ENCODE data around the gene SLC25A34. TPM values are rescaled to one million over a fixed set of nuclear protein-coding genes. Genes with fewer than 3 reads are reported as not detected.

SLC25A34 gene
- total and polyA plus RNA-seq, 11 donors, result 1.6 to 71.2 (median 17.8) TPM

DNA sequence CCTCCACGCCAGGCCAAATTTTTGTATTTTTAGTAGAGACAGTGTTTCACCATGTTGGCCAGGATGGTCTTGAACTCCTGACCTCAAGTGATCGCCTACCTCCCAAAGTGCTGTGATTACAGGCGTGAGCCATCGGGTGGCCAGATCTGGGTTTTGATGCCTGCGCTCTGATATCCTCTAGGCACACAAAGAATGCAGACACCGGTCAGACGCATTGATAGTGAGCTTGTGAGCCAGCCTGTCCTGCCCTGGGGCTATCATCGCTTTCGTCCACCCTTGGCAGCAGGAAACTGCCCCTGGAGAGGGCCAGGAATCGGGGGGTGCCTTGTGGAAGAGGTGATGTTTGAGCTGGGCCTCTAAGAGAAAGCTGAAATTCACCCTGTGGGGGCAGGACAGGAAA lies 26.5 kb downstream of the SLC25A34 start:
- Histone ChIP-seq H3K4me3 (no peak overlapping the region), H3K4me1 (peaks cover 0 to 82% (median 40%) of the 10 kb centered on the region in 12 donors), H3K27me3 (peaks cover 0 to 38% (median 3%) of the 10 kb centered on the region in 9 donors)

GRCh38 chr1:15764269-15764764 lies 28.3 kb downstream of the SLC25A34 start:
- H3K4me1 ChIP-seq, result peaks cover 0 to 65% (median 29%) of the 10 kb centered on the region in 12 donors
- H3K27ac ChIP-seq, result peak overlapping the region in 3 of 12 donors; percentile 10 to 45 (median 29)
- 33 to 50% (median 41%) methylated on average over 8 to 10 of the region's 10 CpGs for WGBS, 4 donors
- TF ChIP-seq, protein P1, sequence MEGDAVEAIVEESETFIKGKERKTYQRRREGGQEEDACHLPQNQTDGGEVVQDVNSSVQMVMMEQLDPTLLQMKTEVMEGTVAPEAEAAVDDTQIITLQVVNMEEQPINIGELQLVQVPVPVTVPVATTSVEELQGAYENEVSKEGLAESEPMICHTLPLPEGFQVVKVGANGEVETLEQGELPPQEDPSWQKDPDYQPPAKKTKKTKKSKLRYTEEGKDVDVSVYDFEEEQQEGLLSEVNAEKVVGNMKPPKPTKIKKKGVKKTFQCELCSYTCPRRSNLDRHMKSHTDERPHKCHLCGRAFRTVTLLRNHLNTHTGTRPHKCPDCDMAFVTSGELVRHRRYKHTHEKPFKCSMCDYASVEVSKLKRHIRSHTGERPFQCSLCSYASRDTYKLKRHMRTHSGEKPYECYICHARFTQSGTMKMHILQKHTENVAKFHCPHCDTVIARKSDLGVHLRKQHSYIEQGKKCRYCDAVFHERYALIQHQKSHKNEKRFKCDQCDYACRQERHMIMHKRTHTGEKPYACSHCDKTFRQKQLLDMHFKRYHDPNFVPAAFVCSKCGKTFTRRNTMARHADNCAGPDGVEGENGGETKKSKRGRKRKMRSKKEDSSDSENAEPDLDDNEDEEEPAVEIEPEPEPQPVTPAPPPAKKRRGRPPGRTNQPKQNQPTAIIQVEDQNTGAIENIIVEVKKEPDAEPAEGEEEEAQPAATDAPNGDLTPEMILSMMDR (IDR thresholded peaks at IDR 0.05), result no peak
- no peak for TF ChIP-seq POLR2A (IDR thresholded peaks at IDR 0.05)
- intact Hi-C loops (cut with DNase I), result no loop called here
- ATAC-seq (peak in 1 of 4 donors; percentile 1), DNase-seq (no peak)
- no peak overlapping the region for H3K4me3 ChIP-seq
- peaks cover 0 to 32% (median 9%) of the 10 kb centered on the region in 9 donors for H3K36me3 ChIP-seq
- no peaks in the 10 kb centered on the region for H3K9me3 ChIP-seq
- peaks cover 0 to 22% (median 0%) of the 10 kb centered on the region in 9 donors for H3K27me3 ChIP-seq

More for the DNA sequence above, 26.5 kb downstream of the SLC25A34 start:
- peaks cover 0 to 15% (median 0%) of the 10 kb centered on the region in 9 donors for H3K36me3 ChIP-seq
- no peak for ATAC-seq
- no peak for DNase-seq
- TF ChIP-seq POLR2A (IDR thresholded peaks at IDR 0.05), result no peak
- TF ChIP-seq, protein P1 (IDR thresholded peaks at IDR 0.05), result no peak
- WGBS, 4 donors, result 51 to 64% (median 54%) methylated on average over 10 of the region's 10 CpGs
- H3K27ac ChIP-seq, result peak overlapping the region in 11 of 12 donors; percentile 66 to 87 (median 82)
- no peaks in the 10 kb centered on the region for H3K9me3 ChIP-seq
- intact Hi-C loops (cut with DNase I), result no loop called here

GRCh38 chr1:15764890-15765289 lies 28.8 kb downstream of the SLC25A34 start:
- Histone ChIP-seq H3K27ac (no peak overlapping the region), H3K4me1 (peaks cover 0 to 59% (median 27%) of the 10 kb centered on the region in 12 donors), H3K9me3 (no peaks in the 10 kb centered on the region), H3K36me3 (peaks cover 0 to 35% (median 11%) of the 10 kb centered on the region in 9 donors), H3K27me3 (peaks cover 0 to 16% (median 0%) of the 10 kb centered on the region in 9 donors), H3K4me3 (no peak overlapping the region)
- intact Hi-C loops (cut with DNase I), result no loop called here
- TF ChIP-seq POLR2A (IDR thresholded peaks at IDR 0.05), result no peak
- TF ChIP-seq, protein P1 (IDR thresholded peaks at IDR 0.05), result no peak
- DNase-seq (no peak), ATAC-seq (no peak)
- WGBS, 4 donors, result 86 to 94% (median 90%) methylated on average over 10 to 15 of the region's 15 CpGs

- intact Hi-C loops (cut with DNase I), result no loop called here
- H3K27ac ChIP-seq, result no peak overlapping the region
- DNase-seq, result no peak
- H3K36me3 ChIP-seq, result peaks cover 0 to 43% (median 16%) of the 10 kb centered on the region in 9 donors
- TF ChIP-seq POLR2A (IDR thresholded peaks at IDR 0.05), result no peak
- TF ChIP-seq, protein P1 (IDR thresholded peaks at IDR 0.05), result no peak
- peaks cover 0 to 51% (median 21%) of the 10 kb centered on the region in 12 donors for H3K4me1 ChIP-seq
- peaks cover 0 to 8% (median 0%) of the 10 kb centered on the region in 9 donors for H3K27me3 ChIP-seq
- 60 to 80% (median 68%) methylated on average over 19 to 20 of the region's 20 CpGs for WGBS, 4 donors
- no peaks in the 10 kb centered on the region for H3K9me3 ChIP-seq
- ATAC-seq, result no peak
- no peak overlapping the region for H3K4me3 ChIP-seq
Measured at GRCh38 chr1:15765495-15766194, 29.6 kb downstream of the SLC25A34 start.

All from heart left ventricle (tissue), 16 donors.